IMR-90 (cell line): ENCODE results near the gene JAKMIP2. TPM values are rescaled to one million over a fixed set of nuclear protein-coding genes. Genes with fewer than 3 reads are reported as not detected.
"Not testable (repeated sequence)": the region's sequence is repeated elsewhere in the genome, so short reads cannot be mapped to it uniquely, and the experiment has no call there.

Experiments used
- ATAC-seq: fragments of 200-7000 bp; cut with Tn5 transposase; 2 replicates; pipeline ENCODE4 v1.9.1; 2020; ENCODE audit warnings: low read depth, mild to moderate bottlenecking, moderate library complexity
- BruUV-seq: library from RNA; stranded (reverse); fragments of 400-500 nt; replicated peaks from 2 replicates; lab custom pipeline; 2021; lab: Mats Ljungman, UMichigan
- CTCF ChIA-PET: fragments of 300-600 bp; formaldehyde crosslinking; extraction: SDS; loops from one replicate; lab custom pipeline; 2021; ENCODE audit warnings: antibody characterized with exemption; lab: Yijun Ruan, JAX
- POLR2A ChIA-PET: fragments of 300-600 bp; sonication (Branson Sonifier 250); formaldehyde crosslinking; loops from one replicate; lab custom pipeline; 2022; ENCODE audit warnings: antibody characterized with exemption; ENCODE audit not compliant: unreplicated experiment; lab: Charles Lee
- DNase-seq: peaks from one replicate; pipeline ENCODE4 v3.0.0; 2013
- H2AFZ ChIP-seq: replicated peaks from 2 replicates; pipeline ENCODE3; 2013; ENCODE audit warnings: low read length, mild to moderate bottlenecking; ENCODE audit not compliant: poor library complexity
- H2AK5ac ChIP-seq: 2 replicates; pipeline ENCODE4 v1.6.1; 2013; ENCODE audit warnings: low read depth, low read length, inconsistent platforms
- H2AK9ac ChIP-seq: replicated peaks from 2 replicates; pipeline ENCODE3; 2013; ENCODE audit warnings: mild to moderate bottlenecking, low read depth, low read length, moderate library complexity; ENCODE audit not compliant: poor library complexity
- H2BK120ac ChIP-seq: 2 replicates; pipeline ENCODE4 v1.6.1; 2013; ENCODE audit warnings: low read depth, low read length, inconsistent platforms
- H2BK15ac ChIP-seq: 3 replicates; pipeline ENCODE4 v1.6.1; 2013; ENCODE audit warnings: low read depth, low read length, inconsistent platforms
- H2BK20ac ChIP-seq: 2 replicates; pipeline ENCODE4 v1.6.1; 2013; ENCODE audit warnings: low read depth, mild to moderate bottlenecking, inconsistent platforms, low read length, moderate library complexity
- H2BK5ac ChIP-seq: 2 replicates; pipeline ENCODE4 v1.6.1; 2013; ENCODE audit warnings: mild to moderate bottlenecking, low read depth, low read length, inconsistent platforms; ENCODE audit not compliant: poor library complexity, severe bottlenecking
- H3K14ac ChIP-seq: replicated peaks from 2 replicates; pipeline ENCODE4 v1.6.1; 2013; ENCODE audit warnings: low read depth, low read length, inconsistent platforms
- H3K18ac ChIP-seq: 2 replicates; pipeline ENCODE4 v1.6.1; 2013; ENCODE audit warnings: low read depth, low read length, control low read depth
- H3K23ac ChIP-seq: 2 replicates; pipeline ENCODE4 v1.6.1; 2013; ENCODE audit warnings: low read depth, low read length, inconsistent platforms
- H3K27ac ChIP-seq: 2 replicates; pipeline ENCODE4 v1.5.1; 2013; ENCODE audit warnings: mild to moderate bottlenecking, control low read depth, low read length; ENCODE audit not compliant: insufficient read depth
- H3K27me3 ChIP-seq: 2 replicates; pipeline ENCODE4 v1.6.1; 2013; ENCODE audit warnings: low read length; ENCODE audit not compliant: control insufficient read depth, insufficient read depth
- H3K36me3 ChIP-seq: 2 replicates; pipeline ENCODE4 v1.6.1; 2013; ENCODE audit warnings: low read length, mixed read lengths; ENCODE audit not compliant: control insufficient read depth, insufficient read depth
- H3K4ac ChIP-seq: 2 replicates; pipeline ENCODE4 v1.6.1; 2013; ENCODE audit warnings: low read depth, low read length, inconsistent platforms
- H3K4me1 ChIP-seq: 2 replicates; pipeline ENCODE4 v1.6.1; 2013; ENCODE audit warnings: low read length, mixed read lengths; ENCODE audit not compliant: control insufficient read depth, insufficient read depth
- H3K4me2 ChIP-seq: 2 replicates; pipeline ENCODE4 v1.6.1; 2013; ENCODE audit warnings: low read depth, mild to moderate bottlenecking, control low read depth, low read length, moderate library complexity
- H3K4me3 ChIP-seq: 2 replicates; pipeline ENCODE4 v1.5.1; 2013; ENCODE audit warnings: low read depth, mild to moderate bottlenecking, control low read depth, low read length, moderate library complexity; ENCODE audit not compliant: insufficient read depth
- H3K56ac ChIP-seq: 2 replicates; pipeline ENCODE4 v1.6.1; 2013; ENCODE audit warnings: low read length, inconsistent platforms; ENCODE audit not compliant: insufficient read depth; ENCODE audit errors: extremely low read depth
- H3K79me1 ChIP-seq, 2 experiments: 2 replicates each; pipeline ENCODE4 v1.6.1; 2013; ENCODE audit warnings: low read length in 2 of 2, inconsistent platforms in 1 of 2, low read depth in 1 of 2
- H3K9ac ChIP-seq: 2 replicates; pipeline ENCODE4 v1.6.1; 2013; ENCODE audit warnings: low read depth, low read length, control low read depth
- H3K9me1 ChIP-seq: 2 replicates; pipeline ENCODE4 v1.6.1; 2013; ENCODE audit warnings: low read length, inconsistent platforms; ENCODE audit not compliant: insufficient read depth
- H3K9me3 ChIP-seq: 2 replicates; pipeline ENCODE4 v1.6.1; 2013; ENCODE audit warnings: low read length; ENCODE audit not compliant: control insufficient read depth, insufficient read depth
- H4K20me1 ChIP-seq: 2 replicates; pipeline ENCODE4 v1.6.1; 2013; ENCODE audit warnings: low read length, inconsistent platforms; ENCODE audit not compliant: insufficient read depth
- H4K5ac ChIP-seq: 2 replicates; pipeline ENCODE4 v1.6.1; 2013; ENCODE audit warnings: mild to moderate bottlenecking, low read depth, low read length, control low read depth
- H4K8ac ChIP-seq, 2 experiments: 2 replicates each; pipeline ENCODE4 v1.6.1; 2013; ENCODE audit warnings: low read depth in 2 of 2, low read length in 2 of 2, control low read depth in 1 of 2, inconsistent platforms in 1 of 2
- H4K91ac ChIP-seq: 2 replicates; pipeline ENCODE4 v1.6.1; 2013; ENCODE audit warnings: low read depth, low read length, inconsistent platforms; ENCODE audit not compliant: insufficient read depth
- CEBPB ChIP-seq: IDR thresholded peaks from 2 replicates; pipeline ENCODE4 v1.6.1; 2012; ENCODE audit warnings: low read depth, low read length, improper control_type of control experiment
- WGBS, 2 experiments: methylation state at CpG; one replicate each; pipeline versions ENCODE4 v1.1.5 to v1.1.7; 2013; ENCODE audit warnings: missing lambda C conversion rate in 2 of 2; ENCODE audit not compliant: insufficient read length in 1 of 2; ENCODE audit errors: extremely low coverage in 2 of 2; 5-methylcytosine and 5-hydroxymethylcytosine counted together
- dilution Hi-C: fragments of 300-500 bp; cut with HindIII; formaldehyde crosslinking; loops from one replicate; pipeline ENCODE4 v1.14.3; 2018; ENCODE audit warnings: low sequenced_read_pairs; ENCODE audit not compliant: unreplicated experiment
- in situ Hi-C: fragments of 300-500 bp; cut with MboI; formaldehyde crosslinking; loops from 3 replicates; pipeline ENCODE4 v1.14.3; 2019; ENCODE audit warnings: low sequenced_read_pairs, inconsistent platforms, mixed read lengths
- intact Hi-C: fragments of 100-400 bp; cut with micrococcal nuclease; formaldehyde crosslinking; loops from 2 replicates; pipeline ENCODE4 v1.10.0; 2022
- polyA plus RNA-seq, 3 experiments: library from polyadenylated mRNA; depleted of rRNA; stranded (reverse); fragments of >200 nt; gene quantifications; 2 replicates each; pipeline ENCODE4 v1.2.3, GENCODE V29; 2012; ENCODE audit warnings: low replicate concordance in 1 of 3
- total RNA-seq: library from RNA; depleted of rRNA; stranded (reverse); fragments of >200 nt; gene quantifications from 2 replicates; pipeline ENCODE4 v1.2.3, GENCODE V29; 2012

Gene JAKMIP2
- total and polyA plus RNA-seq, 2 of the 4 experiments (the other 2 are of a cell fraction) = under 0.01 TPM; not detected in 1

DNA sequence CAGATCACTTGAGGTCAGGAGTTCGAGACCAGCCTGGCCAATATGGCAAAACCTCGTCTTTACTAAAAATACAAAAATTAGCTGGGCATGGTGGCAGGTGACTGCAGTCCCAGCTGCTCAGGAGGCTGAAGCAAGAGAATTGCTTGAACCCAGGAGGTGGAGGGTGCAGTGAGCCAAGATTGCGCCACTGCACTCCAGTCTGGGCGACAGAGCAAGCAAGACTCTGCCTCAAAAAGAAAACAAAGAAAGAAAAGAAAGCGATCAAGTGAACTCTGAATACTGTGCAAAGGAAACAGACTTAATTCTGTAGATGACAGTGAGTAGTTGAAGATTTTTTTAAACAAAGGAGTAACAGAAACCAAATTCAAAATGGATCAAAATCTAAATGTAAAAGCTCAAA, 228.7 kb downstream of the JAKMIP2 start:
- Histone ChIP-seq H3K18ac (peak overlapping the region; percentile 59; the same call in 1 of the 2 replicates), H2BK20ac (0 out of 2 replicates have a peak overlapping the region, but pooled peaks have one; percentile 41), H3K4me2 (peak overlapping the region; percentile 75), H2BK120ac (peak overlapping the region; percentile 57; the same call in 1 of the 2 replicates), H3K4ac (peak overlapping the region; percentile 52), H3K4me3 (peak overlapping the region; percentile 13; the same call in 1 of the 2 replicates), H4K8ac (peak overlapping the region; percentile 4 to 64; a peak in 2 of 4 replicates), H3K9ac (0 out of 2 replicates have a peak overlapping the region, but pooled peaks have one; percentile 19), H2BK15ac (0 out of 3 replicates have a peak overlapping the region, but pooled peaks have one; percentile 70), H2BK5ac (peak overlapping the region; percentile 62), H3K27ac (peak overlapping the region; percentile 39; the same call in 1 of the 2 replicates)
- peak; percentile 16 for ATAC-seq
- H3K4me1 ChIP-seq, dilution Hi-C loops, H3K14ac ChIP-seq, in situ Hi-C loops, H2AK9ac ChIP-seq, BruUV-seq, H3K79me1 ChIP-seq, H3K9me1 ChIP-seq, H4K91ac ChIP-seq, H2AFZ ChIP-seq, H3K9me3 ChIP-seq, H3K27me3 ChIP-seq, DNase-seq, POLR2A ChIA-PET, H2AK5ac ChIP-seq, H4K20me1 ChIP-seq, H3K36me3 ChIP-seq, H3K23ac ChIP-seq, H4K5ac ChIP-seq, H3K56ac ChIP-seq: not testable (repeated sequence)
- intact Hi-C loops = loop anchor here (1.0 kb wide), 1 partner anchor 45 kb away; no protein-coding TSS in a partner anchor
- peak; percentile 39; the same call in 1 of the 2 replicates for TF ChIP-seq CEBPB
- no CpG with 5 or more reads among the region's 5 CpGs for WGBS, 2 experiments
- CTCF ChIA-PET = interaction anchor here (1.1 to 1.6 kb wide), 3 partner anchors 22 to 163 kb away, joined by 4 to 6 read pairs (median 5); no protein-coding TSS in a partner anchor
